22Rv1 (cell line): ENCODE results near the gene IFI35.

ENCODE experiments used
- CTCF ChIP-seq: fragments of 450-650 bp; IDR thresholded peaks from 2 replicates; pipeline ENCODE4 v1.5.1; 2017; ENCODE audit warnings: mild to moderate bottlenecking
- ZFX ChIP-seq: fragments of 450-650 bp; IDR thresholded peaks from 2 replicates; pipeline ENCODE4 v1.6.1; 2017; ENCODE audit warnings: antibody characterized with exemption, borderline replicate concordance

- TF ChIP-seq CTCF (no peak), ZFX (no peak)
Observed at GRCh38 chr17:43011728-43012472, 5.3 kb downstream of the IFI35 start.
